GM23338 (cell line): ENCODE data around the gene SETBP1. TPM values are rescaled to one million over a fixed set of nuclear protein-coding genes. Genes with fewer than 3 reads are reported as not detected.

Source experiments
- ATAC-seq: fragments of 200-7000 bp; cut with Tn5 transposase; 3 replicates; pipeline ENCODE4 v1.9.1; 2020
- DNase-seq: peaks from one replicate; pipeline ENCODE4 v3.0.0-alpha.2; 2015; ENCODE audit warnings: low spot score
- H2AFZ ChIP-seq: fragments of 200-600 bp; sonication (generic); 2 replicates; pipeline ENCODE4 v1.8.0; 2016; ENCODE audit warnings: antibody characterized with exemption, mild to moderate bottlenecking, moderate library complexity
- H3F3A ChIP-seq: fragments of 200-600 bp; sonication (generic); replicated peaks from 2 replicates; pipeline ENCODE4 v1.8.0; 2017; ENCODE audit warnings: antibody characterized with exemption, mixed run types, low read depth
- H3K27ac ChIP-seq: fragments of 200-600 bp; sonication (generic); 2 replicates; pipeline ENCODE4 v1.6.1; 2016; ENCODE audit warnings: low read depth
- H3K27me3 ChIP-seq: fragments of 200-600 bp; sonication (generic); 2 replicates; pipeline ENCODE4 v1.8.0; 2016; ENCODE audit warnings: mild to moderate bottlenecking, mixed run types, moderate library complexity; ENCODE audit not compliant: insufficient read depth
- H3K36me3 ChIP-seq: fragments of 200-600 bp; sonication (generic); 2 replicates; pipeline ENCODE4 v1.8.0; 2016; ENCODE audit warnings: mild to moderate bottlenecking; ENCODE audit not compliant: insufficient read depth
- H3K4me1 ChIP-seq: fragments of 200-600 bp; sonication (generic); 2 replicates; pipeline ENCODE4 v1.8.0; 2016; ENCODE audit warnings: mild to moderate bottlenecking, moderate library complexity; ENCODE audit not compliant: insufficient read depth
- H3K4me2 ChIP-seq: fragments of 200-600 bp; sonication (generic); 2 replicates; pipeline ENCODE4 v1.7.1; 2017; ENCODE audit warnings: mixed run types
- H3K4me3 ChIP-seq: fragments of 200-600 bp; sonication (generic); 2 replicates; pipeline ENCODE4 v1.6.1; 2016; ENCODE audit warnings: mixed run types
- H3K79me2 ChIP-seq: fragments of 200-600 bp; sonication (generic); replicated peaks from 2 replicates; pipeline ENCODE4 v1.8.0; 2017; ENCODE audit warnings: mild to moderate bottlenecking; ENCODE audit not compliant: insufficient read depth
- H3K9me2 ChIP-seq: fragments of 200-600 bp; sonication (generic); 2 replicates; pipeline ENCODE4 v1.8.0; 2017; ENCODE audit not compliant: insufficient read depth
- H4K20me1 ChIP-seq: fragments of 200-600 bp; sonication (generic); replicated peaks from 2 replicates; pipeline ENCODE4 v1.8.0; 2017; ENCODE audit warnings: mild to moderate bottlenecking; ENCODE audit not compliant: insufficient read depth
- H3K27ac Mint-ChIP-seq: 2 replicates; pipeline ENCODE4 v1.8.0; 2020; ENCODE audit warnings: inconsistent platforms, mild to moderate bottlenecking, moderate library complexity, mixed read lengths
- H3K27me3 Mint-ChIP-seq: 3 replicates; pipeline ENCODE4 v1.8.0; 2022; ENCODE audit warnings: low read depth, mild to moderate bottlenecking, moderate library complexity, mixed read lengths, inconsistent platforms; ENCODE audit not compliant: insufficient read depth, poor library complexity
- H3K36me3 Mint-ChIP-seq: 3 replicates; pipeline ENCODE4 v1.8.0; 2021; ENCODE audit warnings: low read depth, mild to moderate bottlenecking, inconsistent platforms, moderate library complexity, mixed read lengths
- H3K4me1 Mint-ChIP-seq: 3 replicates; pipeline ENCODE4 v1.8.0; 2020; ENCODE audit warnings: mild to moderate bottlenecking, inconsistent platforms, mixed read lengths
- H3K4me3 Mint-ChIP-seq: 3 replicates; pipeline ENCODE4 v1.8.0; 2021; ENCODE audit warnings: moderate library complexity, mild to moderate bottlenecking, inconsistent platforms, mixed read lengths
- H3K9me3 Mint-ChIP-seq: 3 replicates; pipeline ENCODE4 v1.8.0; 2020; ENCODE audit warnings: moderate library complexity, mild to moderate bottlenecking, inconsistent platforms, mixed read lengths
- CREB1 ChIP-seq: fragments of 250-450 bp; sonication (Bioruptor Pico); IDR thresholded peaks from 2 replicates; pipeline ENCODE4 v1.5.0; 2020; ENCODE audit warnings: low read depth, mild to moderate bottlenecking, moderate library complexity
- ETS1 ChIP-seq: IDR thresholded peaks from 2 replicates; pipeline ENCODE4 v1.6.1; 2016; ENCODE audit warnings: antibody characterized with exemption
- EZH2 ChIP-seq: fragments of 200-600 bp; sonication (generic); IDR thresholded peaks from one replicate; pipeline ENCODE4 v1.8.0; 2017; ENCODE audit warnings: antibody characterized with exemption, mild to moderate bottlenecking, low read depth; ENCODE audit not compliant: unreplicated experiment
- EZH2phosphoT487 ChIP-seq: fragments of 200-600 bp; sonication (generic); IDR thresholded peaks from one replicate; pipeline ENCODE4 v1.8.1; 2018; ENCODE audit warnings: antibody characterized with exemption; ENCODE audit not compliant: unreplicated experiment
- JUNB ChIP-seq: IDR thresholded peaks from one replicate; pipeline ENCODE4 v1.6.1; 2016; ENCODE audit warnings: antibody characterized with exemption; ENCODE audit not compliant: unreplicated experiment
- NANOG ChIP-seq: IDR thresholded peaks from 2 replicates; pipeline ENCODE4 v1.6.1; 2016; ENCODE audit warnings: antibody characterized with exemption, borderline replicate concordance
- POLR2AphosphoS5 ChIP-seq: IDR thresholded peaks from 2 replicates; pipeline ENCODE4 v1.6.1; 2016; ENCODE audit warnings: antibody characterized with exemption, low read depth
- STAT1 ChIP-seq: IDR thresholded peaks from one replicate; pipeline ENCODE4 v1.6.1; 2016; ENCODE audit warnings: antibody characterized with exemption; ENCODE audit not compliant: unreplicated experiment
- ZNF114 ChIP-seq: fragments of 250-450 bp; sonication (Bioruptor Pico); IDR thresholded peaks from 2 replicates; pipeline ENCODE4 v1.5.0; 2020; ENCODE audit warnings: mild to moderate bottlenecking, moderate library complexity
- ZNF331 ChIP-seq: fragments of 250-450 bp; sonication (Bioruptor Pico); IDR thresholded peaks from 2 replicates; pipeline ENCODE4 v1.5.0; 2020; ENCODE audit warnings: low read depth, mild to moderate bottlenecking, moderate library complexity
- polyA plus RNA-seq: library from polyadenylated mRNA; unstranded; fragments of >200 nt; fragmentation: Nextera tagmentation; extraction: Ambion mirVana; gene quantifications from 2 replicates; pipeline ENCODE4 v1.2.1, GENCODE V29; 2016
- total RNA-seq: library from RNA; depleted of rRNA; stranded (reverse); fragments of >200 nt; shearing (Covaris generic); gene quantifications from 2 replicates; pipeline ENCODE4 v1.2.3, GENCODE V29; 2014
- TF ChIP-seq, protein P1 (sequence below): fragments of 250-450 bp; sonication (Bioruptor Pico); IDR thresholded peaks from 2 replicates; pipeline ENCODE4 v1.5.0; 2020; ENCODE audit warnings: mild to moderate bottlenecking, moderate library complexity
- TF ChIP-seq, protein P2 (sequence below), 2 experiments: fragments of 200-600 bp in 1 of 2; sonication (generic) in 1 of 2; conservative IDR thresholded peaks; 2 replicates each; pipeline versions ENCODE4 v1.5.1 to v1.6.1; 2016 to 2017; ENCODE audit warnings: antibody characterized with exemption in 2 of 2, low read depth in 2 of 2, mild to moderate bottlenecking in 2 of 2, moderate library complexity in 1 of 2
- TF ChIP-seq, protein P3 (sequence below): IDR thresholded peaks from one replicate; pipeline ENCODE4 v1.6.1; 2018; ENCODE audit warnings: antibody characterized with exemption; ENCODE audit not compliant: unreplicated experiment

SETBP1 gene
- total and polyA plus RNA-seq, 2 experiments from 2014 or later = 1.6 to 5.5 TPM

- TF ChIP-seq EZH2 (no peak), STAT1 (no peak), NANOG (no peak), JUNB (no peak), ZNF331 (no peak), CREB1 (CRISPR knock-in tag) (no peak), POLR2AphosphoS5 (no peak), ETS1 (no peak), EZH2phosphoT487 (no peak), ZNF114 (CRISPR knock-in tag) (no peak)
- TF ChIP-seq, protein P1, sequence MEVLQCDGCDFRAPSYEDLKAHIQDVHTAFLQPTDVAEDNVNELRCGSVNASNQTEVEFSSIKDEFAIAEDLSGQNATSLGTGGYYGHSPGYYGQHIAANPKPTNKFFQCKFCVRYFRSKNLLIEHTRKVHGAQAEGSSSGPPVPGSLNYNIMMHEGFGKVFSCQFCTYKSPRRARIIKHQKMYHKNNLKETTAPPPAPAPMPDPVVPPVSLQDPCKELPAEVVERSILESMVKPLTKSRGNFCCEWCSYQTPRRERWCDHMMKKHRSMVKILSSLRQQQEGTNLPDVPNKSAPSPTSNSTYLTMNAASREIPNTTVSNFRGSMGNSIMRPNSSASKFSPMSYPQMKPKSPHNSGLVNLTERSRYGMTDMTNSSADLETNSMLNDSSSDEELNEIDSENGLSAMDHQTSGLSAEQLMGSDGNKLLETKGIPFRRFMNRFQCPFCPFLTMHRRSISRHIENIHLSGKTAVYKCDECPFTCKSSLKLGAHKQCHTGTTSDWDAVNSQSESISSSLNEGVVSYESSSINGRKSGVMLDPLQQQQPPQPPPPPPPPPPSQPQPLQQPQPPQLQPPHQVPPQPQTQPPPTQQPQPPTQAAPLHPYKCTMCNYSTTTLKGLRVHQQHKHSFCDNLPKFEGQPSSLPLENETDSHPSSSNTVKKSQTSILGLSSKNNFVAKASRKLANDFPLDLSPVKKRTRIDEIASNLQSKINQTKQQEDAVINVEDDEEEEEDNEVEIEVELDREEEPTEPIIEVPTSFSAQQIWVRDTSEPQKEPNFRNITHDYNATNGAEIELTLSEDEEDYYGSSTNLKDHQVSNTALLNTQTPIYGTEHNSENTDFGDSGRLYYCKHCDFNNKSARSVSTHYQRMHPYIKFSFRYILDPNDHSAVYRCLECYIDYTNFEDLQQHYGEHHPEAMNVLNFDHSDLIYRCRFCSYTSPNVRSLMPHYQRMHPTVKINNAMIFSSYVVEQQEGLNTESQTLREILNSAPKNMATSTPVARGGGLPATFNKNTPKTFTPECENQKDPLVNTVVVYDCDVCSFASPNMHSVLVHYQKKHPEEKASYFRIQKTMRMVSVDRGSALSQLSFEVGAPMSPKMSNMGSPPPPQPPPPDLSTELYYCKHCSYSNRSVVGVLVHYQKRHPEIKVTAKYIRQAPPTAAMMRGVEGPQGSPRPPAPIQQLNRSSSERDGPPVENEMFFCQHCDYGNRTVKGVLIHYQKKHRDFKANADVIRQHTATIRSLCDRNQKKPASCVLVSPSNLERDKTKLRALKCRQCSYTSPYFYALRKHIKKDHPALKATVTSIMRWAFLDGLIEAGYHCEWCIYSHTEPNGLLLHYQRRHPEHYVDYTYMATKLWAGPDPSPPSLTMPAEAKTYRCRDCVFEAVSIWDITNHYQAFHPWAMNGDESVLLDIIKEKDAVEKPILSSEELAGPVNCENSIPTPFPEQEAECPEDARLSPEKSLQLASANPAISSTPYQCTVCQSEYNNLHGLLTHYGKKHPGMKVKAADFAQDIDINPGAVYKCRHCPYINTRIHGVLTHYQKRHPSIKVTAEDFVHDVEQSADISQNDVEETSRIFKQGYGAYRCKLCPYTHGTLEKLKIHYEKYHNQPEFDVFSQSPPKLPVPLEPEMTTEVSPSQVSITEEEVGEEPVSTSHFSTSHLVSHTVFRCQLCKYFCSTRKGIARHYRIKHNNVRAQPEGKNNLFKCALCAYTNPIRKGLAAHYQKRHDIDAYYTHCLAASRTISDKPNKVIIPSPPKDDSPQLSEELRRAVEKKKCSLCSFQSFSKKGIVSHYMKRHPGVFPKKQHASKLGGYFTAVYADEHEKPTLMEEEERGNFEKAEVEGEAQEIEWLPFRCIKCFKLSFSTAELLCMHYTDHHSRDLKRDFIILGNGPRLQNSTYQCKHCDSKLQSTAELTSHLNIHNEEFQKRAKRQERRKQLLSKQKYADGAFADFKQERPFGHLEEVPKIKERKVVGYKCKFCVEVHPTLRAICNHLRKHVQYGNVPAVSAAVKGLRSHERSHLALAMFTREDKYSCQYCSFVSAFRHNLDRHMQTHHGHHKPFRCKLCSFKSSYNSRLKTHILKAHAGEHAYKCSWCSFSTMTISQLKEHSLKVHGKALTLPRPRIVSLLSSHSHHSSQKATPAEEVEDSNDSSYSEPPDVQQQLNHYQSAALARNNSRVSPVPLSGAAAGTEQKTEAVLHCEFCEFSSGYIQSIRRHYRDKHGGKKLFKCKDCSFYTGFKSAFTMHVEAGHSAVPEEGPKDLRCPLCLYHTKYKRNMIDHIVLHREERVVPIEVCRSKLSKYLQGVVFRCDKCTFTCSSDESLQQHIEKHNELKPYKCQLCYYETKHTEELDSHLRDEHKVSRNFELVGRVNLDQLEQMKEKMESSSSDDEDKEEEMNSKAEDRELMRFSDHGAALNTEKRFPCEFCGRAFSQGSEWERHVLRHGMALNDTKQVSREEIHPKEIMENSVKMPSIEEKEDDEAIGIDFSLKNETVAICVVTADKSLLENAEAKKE (CRISPR knock-in tag) = no peak
- TF ChIP-seq, protein P2, sequence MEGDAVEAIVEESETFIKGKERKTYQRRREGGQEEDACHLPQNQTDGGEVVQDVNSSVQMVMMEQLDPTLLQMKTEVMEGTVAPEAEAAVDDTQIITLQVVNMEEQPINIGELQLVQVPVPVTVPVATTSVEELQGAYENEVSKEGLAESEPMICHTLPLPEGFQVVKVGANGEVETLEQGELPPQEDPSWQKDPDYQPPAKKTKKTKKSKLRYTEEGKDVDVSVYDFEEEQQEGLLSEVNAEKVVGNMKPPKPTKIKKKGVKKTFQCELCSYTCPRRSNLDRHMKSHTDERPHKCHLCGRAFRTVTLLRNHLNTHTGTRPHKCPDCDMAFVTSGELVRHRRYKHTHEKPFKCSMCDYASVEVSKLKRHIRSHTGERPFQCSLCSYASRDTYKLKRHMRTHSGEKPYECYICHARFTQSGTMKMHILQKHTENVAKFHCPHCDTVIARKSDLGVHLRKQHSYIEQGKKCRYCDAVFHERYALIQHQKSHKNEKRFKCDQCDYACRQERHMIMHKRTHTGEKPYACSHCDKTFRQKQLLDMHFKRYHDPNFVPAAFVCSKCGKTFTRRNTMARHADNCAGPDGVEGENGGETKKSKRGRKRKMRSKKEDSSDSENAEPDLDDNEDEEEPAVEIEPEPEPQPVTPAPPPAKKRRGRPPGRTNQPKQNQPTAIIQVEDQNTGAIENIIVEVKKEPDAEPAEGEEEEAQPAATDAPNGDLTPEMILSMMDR (conservative IDR thresholded peaks at IDR 0.05; ENCODE audit: low read depth in 2 of 2) = no peak
- TF ChIP-seq, protein P3, sequence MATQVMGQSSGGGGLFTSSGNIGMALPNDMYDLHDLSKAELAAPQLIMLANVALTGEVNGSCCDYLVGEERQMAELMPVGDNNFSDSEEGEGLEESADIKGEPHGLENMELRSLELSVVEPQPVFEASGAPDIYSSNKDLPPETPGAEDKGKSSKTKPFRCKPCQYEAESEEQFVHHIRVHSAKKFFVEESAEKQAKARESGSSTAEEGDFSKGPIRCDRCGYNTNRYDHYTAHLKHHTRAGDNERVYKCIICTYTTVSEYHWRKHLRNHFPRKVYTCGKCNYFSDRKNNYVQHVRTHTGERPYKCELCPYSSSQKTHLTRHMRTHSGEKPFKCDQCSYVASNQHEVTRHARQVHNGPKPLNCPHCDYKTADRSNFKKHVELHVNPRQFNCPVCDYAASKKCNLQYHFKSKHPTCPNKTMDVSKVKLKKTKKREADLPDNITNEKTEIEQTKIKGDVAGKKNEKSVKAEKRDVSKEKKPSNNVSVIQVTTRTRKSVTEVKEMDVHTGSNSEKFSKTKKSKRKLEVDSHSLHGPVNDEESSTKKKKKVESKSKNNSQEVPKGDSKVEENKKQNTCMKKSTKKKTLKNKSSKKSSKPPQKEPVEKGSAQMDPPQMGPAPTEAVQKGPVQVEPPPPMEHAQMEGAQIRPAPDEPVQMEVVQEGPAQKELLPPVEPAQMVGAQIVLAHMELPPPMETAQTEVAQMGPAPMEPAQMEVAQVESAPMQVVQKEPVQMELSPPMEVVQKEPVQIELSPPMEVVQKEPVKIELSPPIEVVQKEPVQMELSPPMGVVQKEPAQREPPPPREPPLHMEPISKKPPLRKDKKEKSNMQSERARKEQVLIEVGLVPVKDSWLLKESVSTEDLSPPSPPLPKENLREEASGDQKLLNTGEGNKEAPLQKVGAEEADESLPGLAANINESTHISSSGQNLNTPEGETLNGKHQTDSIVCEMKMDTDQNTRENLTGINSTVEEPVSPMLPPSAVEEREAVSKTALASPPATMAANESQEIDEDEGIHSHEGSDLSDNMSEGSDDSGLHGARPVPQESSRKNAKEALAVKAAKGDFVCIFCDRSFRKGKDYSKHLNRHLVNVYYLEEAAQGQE = no peak
- DNase-seq (no peak), ATAC-seq (no peak)
- Histone ChIP-seq H3F3A (no peaks in the 10 kb centered on the region), H3K79me2 (no peaks in the 10 kb centered on the region), H3K27me3 (no peaks in the 10 kb centered on the region), H3K4me1 (peaks cover 7% of the 10 kb centered on the region; the same call in 1 of the 2 replicates), H3K36me3 (no peaks in the 10 kb centered on the region), H3K9me2 (0 out of 2 replicates have a peak, but pooled peaks cover 3% of the 10 kb centered on the region), H3K27ac (no peak overlapping the region), H2AFZ (no peak overlapping the region; the same call in 1 of the 2 replicates), H3K4me3 (no peak overlapping the region), H3K4me2 (no peak overlapping the region), H4K20me1 (no peaks in the 10 kb centered on the region)
- Mint-ChIP-seq H3K36me3 (peaks cover 3% of the 10 kb centered on the region; the same call in 2 of the 3 replicates), H3K4me1 (peaks cover 12% of the 10 kb centered on the region), H3K4me3 (no peak overlapping the region), H3K27ac (no peak overlapping the region), H3K27me3 (peaks cover 8% of the 10 kb centered on the region), H3K9me3 (peaks cover 3% of the 10 kb centered on the region; the same call in 1 of the 3 replicates)
Observed at GRCh38 chr18:45083226-45083855, 402.7 kb downstream of the SETBP1 start.
